WTC11 (cell line): ENCODE measurements around the gene FAM193B.

Source experiments
- NR2C2 ChIP-seq: sonication (generic); formaldehyde crosslinking; IDR thresholded peaks from 2 replicates; pipeline ENCODE4 v1.8.0; 2022; ENCODE audit warnings: mild to moderate bottlenecking, missing genetic modification reagents
- RELA ChIP-seq: sonication (generic); formaldehyde crosslinking; IDR thresholded peaks from 2 replicates; pipeline ENCODE4 v1.8.1; 2022; ENCODE audit warnings: missing genetic modification reagents, mild to moderate bottlenecking, borderline replicate concordance
- TF ChIP-seq, protein P1 (sequence below): sonication (generic); formaldehyde crosslinking; IDR thresholded peaks from 2 replicates; pipeline ENCODE4 v1.8.1; 2023; ENCODE audit warnings: mild to moderate bottlenecking, missing genetic modification reagents, moderate library complexity
- TF ChIP-seq, protein P2 (sequence below): fragments of 200-600 bp; IDR thresholded peaks from 2 replicates; pipeline ENCODE4 v1.8.0; 2022; ENCODE audit warnings: antibody characterized with exemption
- TF ChIP-seq, protein P3 (sequence below): sonication (generic); formaldehyde crosslinking; IDR thresholded peaks from 2 replicates; pipeline ENCODE4 v1.8.0; 2022; ENCODE audit warnings: mild to moderate bottlenecking, missing genetic modification reagents
- TF ChIP-seq, protein P4 (sequence below): sonication (generic); formaldehyde crosslinking; conservative IDR thresholded peaks from 2 replicates; pipeline ENCODE4 v1.8.1; 2022; ENCODE audit warnings: mild to moderate bottlenecking, missing genetic modification reagents
- TF ChIP-seq, protein P5 (sequence below): sonication (generic); formaldehyde crosslinking; IDR thresholded peaks from 2 replicates; pipeline ENCODE4 v1.8.1; 2022; ENCODE audit warnings: low read depth, missing genetic modification reagents, borderline replicate concordance
- TF ChIP-seq, protein P6 (sequence below): sonication (generic); formaldehyde crosslinking; IDR thresholded peaks from 2 replicates; pipeline ENCODE4 v1.8.1; 2023; ENCODE audit warnings: mild to moderate bottlenecking, missing genetic modification reagents, moderate library complexity

DNA sequence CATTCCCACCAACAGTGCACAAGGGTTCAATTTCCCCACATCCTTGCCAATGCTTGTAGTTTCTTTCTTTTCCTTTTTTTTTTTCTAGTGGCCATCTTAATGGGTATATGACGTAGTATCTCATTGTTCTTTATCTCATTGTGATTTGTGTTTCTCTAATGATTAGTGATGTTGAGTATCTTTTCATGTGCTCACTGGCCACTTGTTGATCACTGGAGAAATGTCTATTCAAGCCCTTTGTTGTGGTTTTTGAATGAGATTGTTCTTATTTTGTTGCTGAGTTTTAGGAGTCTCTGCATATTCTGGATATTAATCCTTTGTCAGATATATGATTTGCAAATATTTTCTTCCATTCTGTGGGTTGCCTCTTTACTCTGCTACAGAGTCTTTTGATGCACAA, 36.0 kb upstream of the FAM193B start:
- TF ChIP-seq, protein P1, sequence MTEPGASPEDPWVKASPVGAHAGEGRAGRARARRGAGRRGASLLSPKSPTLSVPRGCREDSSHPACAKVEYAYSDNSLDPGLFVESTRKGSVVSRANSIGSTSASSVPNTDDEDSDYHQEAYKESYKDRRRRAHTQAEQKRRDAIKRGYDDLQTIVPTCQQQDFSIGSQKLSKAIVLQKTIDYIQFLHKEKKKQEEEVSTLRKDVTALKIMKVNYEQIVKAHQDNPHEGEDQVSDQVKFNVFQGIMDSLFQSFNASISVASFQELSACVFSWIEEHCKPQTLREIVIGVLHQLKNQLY (CRISPR knock-in tag), result no peak
- TF ChIP-seq, protein P2, sequence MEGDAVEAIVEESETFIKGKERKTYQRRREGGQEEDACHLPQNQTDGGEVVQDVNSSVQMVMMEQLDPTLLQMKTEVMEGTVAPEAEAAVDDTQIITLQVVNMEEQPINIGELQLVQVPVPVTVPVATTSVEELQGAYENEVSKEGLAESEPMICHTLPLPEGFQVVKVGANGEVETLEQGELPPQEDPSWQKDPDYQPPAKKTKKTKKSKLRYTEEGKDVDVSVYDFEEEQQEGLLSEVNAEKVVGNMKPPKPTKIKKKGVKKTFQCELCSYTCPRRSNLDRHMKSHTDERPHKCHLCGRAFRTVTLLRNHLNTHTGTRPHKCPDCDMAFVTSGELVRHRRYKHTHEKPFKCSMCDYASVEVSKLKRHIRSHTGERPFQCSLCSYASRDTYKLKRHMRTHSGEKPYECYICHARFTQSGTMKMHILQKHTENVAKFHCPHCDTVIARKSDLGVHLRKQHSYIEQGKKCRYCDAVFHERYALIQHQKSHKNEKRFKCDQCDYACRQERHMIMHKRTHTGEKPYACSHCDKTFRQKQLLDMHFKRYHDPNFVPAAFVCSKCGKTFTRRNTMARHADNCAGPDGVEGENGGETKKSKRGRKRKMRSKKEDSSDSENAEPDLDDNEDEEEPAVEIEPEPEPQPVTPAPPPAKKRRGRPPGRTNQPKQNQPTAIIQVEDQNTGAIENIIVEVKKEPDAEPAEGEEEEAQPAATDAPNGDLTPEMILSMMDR, result no peak
- TF ChIP-seq, protein P3, sequence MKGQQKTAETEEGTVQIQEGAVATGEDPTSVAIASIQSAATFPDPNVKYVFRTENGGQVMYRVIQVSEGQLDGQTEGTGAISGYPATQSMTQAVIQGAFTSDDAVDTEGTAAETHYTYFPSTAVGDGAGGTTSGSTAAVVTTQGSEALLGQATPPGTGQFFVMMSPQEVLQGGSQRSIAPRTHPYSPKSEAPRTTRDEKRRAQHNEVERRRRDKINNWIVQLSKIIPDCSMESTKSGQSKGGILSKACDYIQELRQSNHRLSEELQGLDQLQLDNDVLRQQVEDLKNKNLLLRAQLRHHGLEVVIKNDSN (CRISPR knock-in tag), result no peak
- TF ChIP-seq, protein P4, sequence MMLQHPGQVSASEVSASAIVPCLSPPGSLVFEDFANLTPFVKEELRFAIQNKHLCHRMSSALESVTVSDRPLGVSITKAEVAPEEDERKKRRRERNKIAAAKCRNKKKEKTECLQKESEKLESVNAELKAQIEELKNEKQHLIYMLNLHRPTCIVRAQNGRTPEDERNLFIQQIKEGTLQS (CRISPR knock-in tag), result no peak
- no peak for TF ChIP-seq NR2C2 (CRISPR knock-in tag)
- TF ChIP-seq RELA (CRISPR knock-in tag), result no peak
- TF ChIP-seq, protein P5, sequence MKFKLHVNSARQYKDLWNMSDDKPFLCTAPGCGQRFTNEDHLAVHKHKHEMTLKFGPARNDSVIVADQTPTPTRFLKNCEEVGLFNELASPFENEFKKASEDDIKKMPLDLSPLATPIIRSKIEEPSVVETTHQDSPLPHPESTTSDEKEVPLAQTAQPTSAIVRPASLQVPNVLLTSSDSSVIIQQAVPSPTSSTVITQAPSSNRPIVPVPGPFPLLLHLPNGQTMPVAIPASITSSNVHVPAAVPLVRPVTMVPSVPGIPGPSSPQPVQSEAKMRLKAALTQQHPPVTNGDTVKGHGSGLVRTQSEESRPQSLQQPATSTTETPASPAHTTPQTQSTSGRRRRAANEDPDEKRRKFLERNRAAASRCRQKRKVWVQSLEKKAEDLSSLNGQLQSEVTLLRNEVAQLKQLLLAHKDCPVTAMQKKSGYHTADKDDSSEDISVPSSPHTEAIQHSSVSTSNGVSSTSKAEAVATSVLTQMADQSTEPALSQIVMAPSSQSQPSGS, result no peak
- TF ChIP-seq, protein P6, sequence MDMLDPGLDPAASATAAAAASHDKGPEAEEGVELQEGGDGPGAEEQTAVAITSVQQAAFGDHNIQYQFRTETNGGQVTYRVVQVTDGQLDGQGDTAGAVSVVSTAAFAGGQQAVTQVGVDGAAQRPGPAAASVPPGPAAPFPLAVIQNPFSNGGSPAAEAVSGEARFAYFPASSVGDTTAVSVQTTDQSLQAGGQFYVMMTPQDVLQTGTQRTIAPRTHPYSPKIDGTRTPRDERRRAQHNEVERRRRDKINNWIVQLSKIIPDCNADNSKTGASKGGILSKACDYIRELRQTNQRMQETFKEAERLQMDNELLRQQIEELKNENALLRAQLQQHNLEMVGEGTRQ (CRISPR knock-in tag), result no peak
